ENCODE data around the gene KIF17.

GRCh38 chr1:20689645-20690056 is 28.2 kb downstream of the KIF17 start:
- TF ChIP-seq POLR2A (IDR thresholded peaks at IDR 0.05) (no peak), CTCF (IDR thresholded peaks at IDR 0.05) (no peak), EP300 (IDR thresholded peaks at IDR 0.05; ENCODE audit: low read depth) (no peak)
